Omental fat pad (tissue), 4 donors: ENCODE measurements around the gene ATG2B. TPM values are rescaled to one million over a fixed set of nuclear protein-coding genes. Genes with fewer than 3 reads are reported as not detected.
"Not testable (repeated sequence)": the region's sequence is repeated elsewhere in the genome, so short reads cannot be mapped to it uniquely, and the experiment has no call there.

Experiments
- ATAC-seq: fragments of 150-250 bp; one replicate; pipeline ENCODE4 v1.9.1; 2016; ENCODE audit warnings: mild to moderate bottlenecking, moderate library complexity; ENCODE audit not compliant: low FRiP score
- DNase-seq: peaks from one replicate; pipeline ENCODE4 v3.0.0-alpha.2; 2019; ENCODE audit warnings: low spot score
- total RNA-seq, 4 donors: library from RNA; depleted of rRNA; stranded (reverse); fragments of >200 nt; gene quantifications; one replicate each; pipeline ENCODE4 v1.1.0, GENCODE V29; 2016
- TF ChIP-seq, protein P1 (sequence below), 3 donors: fragments of 450-650 bp; IDR thresholded peaks; one replicate each; pipeline ENCODE4 v1.5.1; 2016 to 2017; ENCODE audit warnings: antibody characterized with exemption in 3 of 3, mild to moderate bottlenecking in 3 of 3, moderate library complexity in 2 of 3

Gene ATG2B
- total RNA-seq, 4 donors from 2014 or later = 22.9 to 33.1 (median 27.3) TPM

DNA sequence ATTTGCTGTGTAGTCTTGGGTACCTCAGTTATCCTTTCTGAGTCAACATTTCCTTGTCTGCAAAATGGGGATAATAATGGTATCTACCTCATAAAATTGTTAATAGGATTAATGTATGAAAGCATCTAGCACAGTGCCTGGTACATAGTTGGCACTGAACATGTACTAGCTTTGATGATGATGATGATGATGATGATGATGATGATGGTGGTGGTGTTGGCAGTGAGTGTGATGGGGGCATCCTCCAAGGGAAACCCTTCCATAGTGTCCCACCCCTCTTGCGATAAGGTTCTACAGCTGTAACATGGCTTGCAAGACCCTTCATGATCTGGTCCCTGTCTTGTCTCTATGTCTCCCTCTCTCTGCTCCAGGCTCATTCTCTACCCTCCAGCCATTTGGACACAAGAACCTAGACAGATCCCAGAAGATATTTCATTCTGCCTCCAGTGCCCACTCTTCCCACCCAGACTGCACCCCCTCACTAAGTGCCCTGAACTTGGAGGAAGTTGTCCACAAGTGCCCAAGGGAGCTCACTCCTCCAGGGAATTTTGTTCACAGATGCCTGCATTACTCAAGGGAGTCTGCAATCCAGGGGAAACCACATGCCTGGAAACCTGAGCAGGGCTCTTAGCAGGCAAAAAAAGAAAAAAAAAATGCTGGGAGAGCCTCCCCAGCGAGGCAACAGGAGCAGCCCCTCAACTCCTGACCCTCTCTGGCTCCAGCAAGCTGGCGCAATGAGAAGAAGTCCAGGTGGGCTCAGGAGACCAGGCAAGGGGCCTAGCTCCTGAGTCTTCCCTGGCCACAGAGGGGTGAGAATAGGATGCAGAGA, 117.2 kb downstream of the ATG2B start:
- no peak for ATAC-seq
- no peak for DNase-seq
- TF ChIP-seq, protein P1, sequence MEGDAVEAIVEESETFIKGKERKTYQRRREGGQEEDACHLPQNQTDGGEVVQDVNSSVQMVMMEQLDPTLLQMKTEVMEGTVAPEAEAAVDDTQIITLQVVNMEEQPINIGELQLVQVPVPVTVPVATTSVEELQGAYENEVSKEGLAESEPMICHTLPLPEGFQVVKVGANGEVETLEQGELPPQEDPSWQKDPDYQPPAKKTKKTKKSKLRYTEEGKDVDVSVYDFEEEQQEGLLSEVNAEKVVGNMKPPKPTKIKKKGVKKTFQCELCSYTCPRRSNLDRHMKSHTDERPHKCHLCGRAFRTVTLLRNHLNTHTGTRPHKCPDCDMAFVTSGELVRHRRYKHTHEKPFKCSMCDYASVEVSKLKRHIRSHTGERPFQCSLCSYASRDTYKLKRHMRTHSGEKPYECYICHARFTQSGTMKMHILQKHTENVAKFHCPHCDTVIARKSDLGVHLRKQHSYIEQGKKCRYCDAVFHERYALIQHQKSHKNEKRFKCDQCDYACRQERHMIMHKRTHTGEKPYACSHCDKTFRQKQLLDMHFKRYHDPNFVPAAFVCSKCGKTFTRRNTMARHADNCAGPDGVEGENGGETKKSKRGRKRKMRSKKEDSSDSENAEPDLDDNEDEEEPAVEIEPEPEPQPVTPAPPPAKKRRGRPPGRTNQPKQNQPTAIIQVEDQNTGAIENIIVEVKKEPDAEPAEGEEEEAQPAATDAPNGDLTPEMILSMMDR (IDR thresholded peaks at IDR 0.05) = no peak

DNA sequence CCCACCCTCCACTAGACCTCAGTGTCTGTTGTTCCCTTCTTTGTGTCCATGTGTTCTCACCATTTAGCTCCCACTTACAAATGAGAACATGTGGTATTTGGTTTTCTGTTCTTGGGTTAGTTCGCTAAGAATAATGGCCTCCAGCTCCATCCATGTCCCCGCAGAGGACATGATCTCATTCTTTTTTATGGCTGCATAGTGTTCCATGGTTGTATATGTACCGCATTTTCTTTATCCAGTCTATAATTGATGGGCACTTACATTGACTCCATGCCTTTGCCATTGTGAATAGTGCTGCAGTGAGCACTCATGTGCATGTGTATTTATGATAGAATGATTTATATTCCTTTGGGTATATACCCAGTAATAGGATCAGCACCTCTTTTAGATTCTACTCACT, 118.1 kb downstream of the ATG2B start:
- not testable (repeated sequence) for ATAC-seq, DNase-seq

DNA sequence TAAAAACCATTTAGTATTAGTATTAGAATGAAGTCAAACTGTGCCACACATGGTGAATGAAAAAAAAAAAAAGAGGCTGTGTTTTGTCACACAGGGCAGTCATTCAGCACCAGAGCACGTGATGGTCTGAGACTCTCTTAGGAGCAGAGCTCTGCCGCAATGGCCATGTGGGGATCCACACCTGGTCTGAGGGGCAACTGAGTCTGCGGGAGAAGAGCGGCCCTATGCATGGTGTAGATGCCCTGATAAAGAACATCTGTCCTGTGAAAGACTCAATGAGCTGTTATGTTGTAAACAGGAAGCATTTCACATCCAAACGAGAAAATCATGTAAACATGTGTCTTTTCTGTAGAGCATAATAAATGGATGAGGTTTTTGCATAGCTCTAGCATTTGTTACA, 119.4 kb downstream of the ATG2B start:
- ATAC-seq = no peak
- TF ChIP-seq, protein P1 (IDR thresholded peaks at IDR 0.05) = no peak
- no peak for DNase-seq

DNA sequence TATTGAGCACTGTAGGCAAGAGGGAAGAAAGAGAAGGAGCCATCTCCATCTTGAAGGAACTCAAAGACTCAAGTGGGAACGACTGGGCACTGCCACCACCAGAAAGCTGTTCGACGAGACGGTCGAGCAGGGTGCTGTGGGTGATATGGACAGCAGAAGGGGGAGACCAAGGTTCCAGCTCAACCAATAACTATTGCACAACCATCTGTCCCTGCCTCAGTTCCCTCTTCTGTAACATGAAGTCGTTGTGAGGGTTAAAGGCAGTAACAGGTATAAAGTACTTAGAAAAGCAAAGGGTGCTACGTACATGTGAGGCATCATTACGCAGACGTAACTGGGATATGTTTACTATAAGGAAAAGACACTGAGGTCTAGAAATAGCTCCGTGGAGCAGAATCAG, 121.0 kb downstream of the ATG2B start:
- no peak for ATAC-seq
- no peak for DNase-seq
- TF ChIP-seq, protein P1 (IDR thresholded peaks at IDR 0.05) = no peak

DNA sequence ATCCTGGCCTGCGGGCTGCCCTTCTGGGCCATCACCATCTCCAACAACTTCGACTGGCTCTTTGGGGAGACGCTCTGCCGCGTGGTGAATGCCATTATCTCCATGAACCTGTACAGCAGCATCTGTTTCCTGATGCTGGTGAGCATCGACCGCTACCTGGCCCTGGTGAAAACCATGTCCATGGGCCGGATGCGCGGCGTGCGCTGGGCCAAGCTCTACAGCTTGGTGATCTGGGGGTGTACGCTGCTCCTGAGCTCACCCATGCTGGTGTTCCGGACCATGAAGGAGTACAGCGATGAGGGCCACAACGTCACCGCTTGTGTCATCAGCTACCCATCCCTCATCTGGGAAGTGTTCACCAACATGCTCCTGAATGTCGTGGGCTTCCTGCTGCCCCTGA, 122.5 kb downstream of the ATG2B start:
- DNase-seq = no peak
- ATAC-seq = no peak
- TF ChIP-seq, protein P1 (IDR thresholded peaks at IDR 0.05) = no peak

DNA sequence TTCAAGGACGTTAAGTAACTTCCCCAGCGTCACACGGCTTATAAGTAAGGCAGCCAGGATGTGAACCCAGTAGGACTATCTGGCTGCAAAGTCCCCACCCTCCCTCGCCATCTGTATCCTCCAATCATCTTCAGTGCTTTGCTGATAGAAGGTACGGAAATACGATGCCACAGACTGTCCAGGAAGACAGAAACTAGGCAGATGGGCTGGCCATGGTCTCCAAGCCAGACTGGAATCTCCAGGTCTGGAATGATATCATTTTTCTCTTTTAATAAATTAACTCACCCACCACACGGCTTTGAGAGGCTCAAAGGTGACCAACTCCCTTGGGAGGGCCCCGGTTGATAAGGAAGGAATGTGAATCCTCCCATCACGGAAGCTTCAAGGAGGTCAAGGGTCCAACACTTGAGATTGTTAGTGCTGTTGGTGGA, 123.4 kb downstream of the ATG2B start:
- DNase-seq (no peak), ATAC-seq (peak; percentile 57)
- TF ChIP-seq, protein P1 (IDR thresholded peaks at IDR 0.05) = no peak

DNA sequence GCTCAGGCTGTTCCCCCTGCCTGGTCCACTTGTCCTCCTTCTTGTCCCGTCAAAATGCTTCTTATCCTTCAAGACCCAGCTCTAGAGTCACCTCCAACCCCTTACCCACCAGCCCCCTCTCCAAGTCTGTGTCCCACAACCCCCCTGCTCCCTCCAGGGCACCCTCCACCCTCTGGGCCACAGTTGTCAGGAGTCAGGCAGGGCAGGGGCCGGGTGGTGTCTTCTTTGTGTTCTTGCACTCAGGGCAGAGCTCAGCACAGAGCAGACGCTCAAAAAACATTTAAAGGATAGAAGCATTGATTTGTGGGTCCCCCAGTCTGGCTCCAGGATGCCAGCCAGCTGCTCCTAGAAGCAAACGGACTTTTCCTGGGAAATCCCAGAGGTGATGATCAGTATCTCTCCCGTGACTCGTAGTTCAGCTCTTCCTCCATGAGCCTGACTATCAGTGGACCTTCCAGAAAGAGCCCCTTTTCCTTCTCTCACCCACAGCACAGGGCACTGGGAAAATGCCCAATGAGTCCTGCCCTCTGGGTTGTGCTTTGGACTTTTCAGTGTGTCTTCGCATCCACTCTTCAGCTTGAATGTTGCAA, 124.4 kb downstream of the ATG2B start:
- ATAC-seq (no peak), DNase-seq (no peak)
- TF ChIP-seq, protein P1 (IDR thresholded peaks at IDR 0.05) = no peak
